Measurements from ENCODE around the gene R3HDM2.

- no peak for TF ChIP-seq CTCF (IDR thresholded peaks at IDR 0.05; ENCODE audit: low read depth, low read length)
- no peak for TF ChIP-seq POLR2A (IDR thresholded peaks at IDR 0.05; ENCODE audit: extremely low read depth, insufficient read length)
- no peak for TF ChIP-seq MAX (IDR thresholded peaks at IDR 0.05; ENCODE audit: low read depth, low read length)
Observed at GRCh38 chr12:57235728-57236131, 195.1 kb downstream of the R3HDM2 start.
